ENCODE data around the gene PIAS1. TPM values are rescaled to one million over a fixed set of nuclear protein-coding genes. Genes with fewer than 3 reads are reported as not detected.

The PIAS1 gene
- total RNA-seq, 1 donor from 2014 or later: 56.3 TPM

GRCh38 chr15:68235022-68235421 lies 180.9 kb downstream of the PIAS1 start:
- POLR2A ChIA-PET: no interaction called here
- H3K4me3 Mint-ChIP-seq: no peak overlapping the region
- H3K36me3 Mint-ChIP-seq (ENCODE audit: low read depth): no peaks in the 10 kb centered on the region
- intact Hi-C loops (cut with micrococcal nuclease): no loop called here
- DNase-seq (no peak), ATAC-seq (ENCODE audit: low read depth) (no peak)
- no peak for TF ChIP-seq CTCF (IDR thresholded peaks at IDR 0.05)
- no peak overlapping the region for H3K27ac Mint-ChIP-seq
- H3K9me3 Mint-ChIP-seq: no peaks in the 10 kb centered on the region
- CTCF ChIA-PET: no interaction called here
- no peaks in the 10 kb centered on the region for H3K27me3 Mint-ChIP-seq
- peaks cover 12% of the 10 kb centered on the region for H3K4me1 Mint-ChIP-seq

- ATAC-seq (ENCODE audit: low read depth) (no peak), DNase-seq (no peak)
- no peaks in the 10 kb centered on the region for H3K4me1 Mint-ChIP-seq
- peaks cover 11% of the 10 kb centered on the region for H3K9me3 Mint-ChIP-seq
- POLR2A ChIA-PET: no interaction called here
- CTCF ChIA-PET: no interaction called here
- H3K27me3 Mint-ChIP-seq: no peaks in the 10 kb centered on the region
- H3K27ac Mint-ChIP-seq: no peak overlapping the region
- intact Hi-C loops (cut with micrococcal nuclease): no loop called here
- no peaks in the 10 kb centered on the region for H3K36me3 Mint-ChIP-seq (ENCODE audit: low read depth)
- TF ChIP-seq CTCF (IDR thresholded peaks at IDR 0.05): no peak
- no peak overlapping the region for H3K4me3 Mint-ChIP-seq
These were observed 184.9 kb downstream of the PIAS1 start for GRCh38 chr15:68239025-68239424.

GRCh38 chr15:68241088-68241935 lies 187.2 kb downstream of the PIAS1 start:
- ChIA-PET POLR2A (no interaction called here), CTCF (interaction anchor here (0.7 kb wide), 1 partner anchor 11 kb away, joined by 3 read pairs; no protein-coding TSS in a partner anchor)
- ATAC-seq (ENCODE audit: low read depth) (no peak), DNase-seq (no peak)
- H3K27me3 Mint-ChIP-seq: no peaks in the 10 kb centered on the region
- H3K9me3 Mint-ChIP-seq: peaks cover 16% of the 10 kb centered on the region
- H3K36me3 Mint-ChIP-seq (ENCODE audit: low read depth): no peaks in the 10 kb centered on the region
- no peaks in the 10 kb centered on the region for H3K4me1 Mint-ChIP-seq
- no peak for TF ChIP-seq CTCF (IDR thresholded peaks at IDR 0.05)
- no peak overlapping the region for H3K27ac Mint-ChIP-seq
- intact Hi-C loops (cut with micrococcal nuclease): no loop called here
- H3K4me3 Mint-ChIP-seq: no peak overlapping the region

Other genes with a start within 250 kb of the PIAS1 start
- gene SKOR1, start 228.8 kb upstream of the PIAS1 start, total RNA-seq: 0.53 and 0.64 TPM in 2 replicates
- gene RNU6-1, start 214.3 kb upstream of the PIAS1 start, total RNA-seq: not detected in 2 replicates
- 4.4 and 5.0 TPM in 2 replicates for gene CALML4, start 151.0 kb downstream of the PIAS1 start, total RNA-seq
- gene CLN6, start 175.4 kb downstream of the PIAS1 start, total RNA-seq: 35.0 and 37.5 TPM in 2 replicates
- 42.2 and 47.7 TPM in 2 replicates for gene FEM1B, start 223.4 kb downstream of the PIAS1 start, total RNA-seq

Measured in activated B cell treated with CpG ODN at 0.5 μM for 24 hours (primary cell).